Spleen (tissue), 11 donors: ENCODE data around the gene CRKL. TPM values are rescaled to one million over a fixed set of nuclear protein-coding genes. Genes with fewer than 3 reads are reported as not detected.
A peak's percentile ranks its signal among the peaks of the same experiment; 100 is the strongest.

Experiments used
- DNase-seq: peaks from one replicate; pipeline ENCODE4 v3.0.0-alpha.2; 2020
- H3K27ac ChIP-seq, 8 donors: fragments of 200-600 bp; sonication (generic) in 7 of 8; 1 replicate in 4 of 8; 2 replicates in 4 of 8; pipeline versions ENCODE4 v1.5.0 to v1.8.0; 2016 to 2021; ENCODE audit warnings: inconsistent platforms in 4 of 8, mild to moderate bottlenecking in 4 of 8, moderate library complexity in 1 of 8
- H3K27me3 ChIP-seq, 7 donors: fragments of 200-600 bp; sonication (generic) in 6 of 7; replicated peaks in 1 of 7; 1 replicate in 4 of 7; 2 replicates in 3 of 7; pipeline versions ENCODE4 v1.5.0 to v1.8.0; 2016 to 2021; ENCODE audit warnings: inconsistent platforms in 3 of 7, mild to moderate bottlenecking in 1 of 7
- H3K36me3 ChIP-seq, 6 donors: fragments of 200-600 bp; sonication (generic) in 5 of 6; 1 replicate in 4 of 6; 2 replicates in 2 of 6; pipeline versions ENCODE4 v1.5.0 to v1.8.0; 2016 to 2021; ENCODE audit warnings: inconsistent platforms in 2 of 6
- H3K4me1 ChIP-seq, 6 donors: fragments of 200-600 bp; sonication (generic) in 5 of 6; 1 replicate in 3 of 6; 2 replicates in 3 of 6; pipeline versions ENCODE4 v1.5.0 to v1.8.0; 2016 to 2021; ENCODE audit warnings: inconsistent platforms in 3 of 6
- H3K4me3 ChIP-seq, 8 donors: fragments of 200-600 bp; sonication (generic) in 7 of 8; 1 replicate in 4 of 8; 2 replicates in 4 of 8; pipeline versions ENCODE4 v1.5.0 to v1.8.0; 2016 to 2021; ENCODE audit warnings: inconsistent platforms in 4 of 8, mild to moderate bottlenecking in 4 of 8, moderate library complexity in 2 of 8
- H3K9me3 ChIP-seq, 8 donors: fragments of 200-600 bp; sonication (generic) in 7 of 8; 1 replicate in 4 of 8; 2 replicates in 4 of 8; pipeline versions ENCODE4 v1.5.0 to v1.8.0; 2016 to 2021; ENCODE audit warnings: inconsistent platforms in 4 of 8
- POLR2A ChIP-seq, 3 donors: fragments of 450-650 bp; IDR thresholded peaks; one replicate each; pipeline ENCODE4 v1.5.1; 2017; ENCODE audit warnings: antibody characterized with exemption in 3 of 3, mild to moderate bottlenecking in 1 of 3
- POLR2AphosphoS5 ChIP-seq, 3 donors: sonication (generic); formaldehyde crosslinking; IDR thresholded peaks; one replicate each; pipeline ENCODE4 v1.5.1; 2017; ENCODE audit warnings: antibody characterized with exemption in 3 of 3
- WGBS, 5 donors: extraction: QIAGEN DNeasy Blood & Tissue Kit in 3 of 5; methylation state at CpG; one replicate each; pipeline versions ENCODE4 v1.1.5 to v1.1.7; 2013 to 2018; 5-methylcytosine and 5-hydroxymethylcytosine counted together
- intact Hi-C: fragments of 100-400 bp; cut with DNase I; formaldehyde crosslinking; loops from one replicate; pipeline ENCODE4 v1.15.0; 2023; ENCODE audit warnings: low total_unique reads
- polyA plus RNA-seq, 3 donors: library from polyadenylated mRNA; stranded (reverse); fragments of 200-250 nt; gene quantifications; one replicate each; pipeline ENCODE4 v1.2.1, GENCODE V29; 2013
- total RNA-seq, 7 donors: library from RNA; depleted of rRNA in 3 of 7; stranded (reverse); fragments of >200 nt in 3 of 7; fragmentation: NEBNext Ultra II Directional in 4 of 7; extraction: Animal tissue kit (Norgen Biotek cat#: 25700) in 4 of 7; gene quantifications; one replicate each; pipeline versions ENCODE4 v1.1.0 to v1.2.1, GENCODE V29; 2016 to 2021
- TF ChIP-seq, protein P1 (sequence below), 11 experiments: fragments of 200-600 bp in 7 of 11; fragments of 450-650 bp in 4 of 11; sonication (generic) in 4 of 11; IDR thresholded peaks in 8 of 11; conservative IDR thresholded peaks in 3 of 11; 1 replicate in 7 of 11; 2 replicates in 4 of 11; pipeline versions ENCODE4 v1.4.0 to v1.8.0; 2016 to 2021; ENCODE audit warnings: antibody characterized with exemption in 11 of 11, inconsistent platforms in 4 of 11, mild to moderate bottlenecking in 1 of 11
- donor health status: healthy with polysubstance abuse.
- donor health status: DM: no; HTN: no; CAD: no; lungs with moderate emphysema.
- donor health status: DM: no; HTN: no; CAD: no.
- donor health status: Bipolar disorder and iron deficiency.
- donor health status: healthy.
- donor health status: DM: no; HTN: no; CAD: no.
- donor health status: DM: yes; HTN: yes; CAD: no.

The CRKL gene
- total and polyA plus RNA-seq, 10 donors: 11.5 to 65.3 (median 57.4) TPM

DNA sequence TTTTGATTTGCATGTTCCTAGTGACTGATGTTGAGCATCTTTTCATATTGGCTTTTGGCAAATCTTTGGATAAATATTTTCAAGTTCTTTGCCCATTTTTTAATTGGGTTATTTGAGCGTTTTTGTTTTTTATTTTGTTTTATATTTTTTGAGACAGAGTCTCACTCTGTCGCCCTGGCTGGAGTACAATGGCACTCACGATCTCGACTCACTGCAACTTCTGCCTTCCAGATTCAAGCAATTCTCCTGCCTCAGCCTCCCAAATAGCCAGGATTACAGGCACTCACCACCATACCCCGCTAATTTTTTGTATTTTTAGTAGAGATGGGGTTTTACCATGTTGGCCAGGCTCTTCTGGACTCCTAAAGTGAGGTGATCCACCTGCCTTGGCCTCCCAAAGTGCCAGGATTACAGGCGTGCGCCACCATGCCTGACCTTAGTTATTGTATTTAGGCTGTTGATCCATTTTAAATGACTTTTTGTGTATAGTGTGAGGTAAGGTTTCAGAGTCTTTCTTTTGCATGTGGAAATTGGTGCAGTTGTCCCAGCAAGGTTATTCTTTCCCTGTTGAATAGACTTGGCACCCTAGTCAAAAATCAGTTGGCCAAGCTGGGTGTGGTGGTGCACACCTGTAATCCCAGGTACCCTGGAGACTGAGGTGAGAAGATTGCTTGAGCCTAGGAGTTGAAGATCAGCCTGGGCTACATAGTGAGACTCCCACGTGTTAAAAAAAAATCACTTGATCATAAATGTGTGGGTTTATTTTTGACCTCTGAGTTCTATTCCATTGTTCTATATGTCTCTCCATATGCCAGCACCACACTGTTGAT, 26.1 kb downstream of the CRKL start:
- TF ChIP-seq POLR2A (IDR thresholded peaks at IDR 0.05): no peak
- TF ChIP-seq, protein P1, sequence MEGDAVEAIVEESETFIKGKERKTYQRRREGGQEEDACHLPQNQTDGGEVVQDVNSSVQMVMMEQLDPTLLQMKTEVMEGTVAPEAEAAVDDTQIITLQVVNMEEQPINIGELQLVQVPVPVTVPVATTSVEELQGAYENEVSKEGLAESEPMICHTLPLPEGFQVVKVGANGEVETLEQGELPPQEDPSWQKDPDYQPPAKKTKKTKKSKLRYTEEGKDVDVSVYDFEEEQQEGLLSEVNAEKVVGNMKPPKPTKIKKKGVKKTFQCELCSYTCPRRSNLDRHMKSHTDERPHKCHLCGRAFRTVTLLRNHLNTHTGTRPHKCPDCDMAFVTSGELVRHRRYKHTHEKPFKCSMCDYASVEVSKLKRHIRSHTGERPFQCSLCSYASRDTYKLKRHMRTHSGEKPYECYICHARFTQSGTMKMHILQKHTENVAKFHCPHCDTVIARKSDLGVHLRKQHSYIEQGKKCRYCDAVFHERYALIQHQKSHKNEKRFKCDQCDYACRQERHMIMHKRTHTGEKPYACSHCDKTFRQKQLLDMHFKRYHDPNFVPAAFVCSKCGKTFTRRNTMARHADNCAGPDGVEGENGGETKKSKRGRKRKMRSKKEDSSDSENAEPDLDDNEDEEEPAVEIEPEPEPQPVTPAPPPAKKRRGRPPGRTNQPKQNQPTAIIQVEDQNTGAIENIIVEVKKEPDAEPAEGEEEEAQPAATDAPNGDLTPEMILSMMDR (IDR thresholded peaks at IDR 0.05 in 8 of 11, conservative IDR thresholded peaks at IDR 0.05 in 3 of 11): no peak
- no peak for TF ChIP-seq POLR2AphosphoS5 (IDR thresholded peaks at IDR 0.05)
- intact Hi-C loops: no loop called here
- DNase-seq: no peak
- WGBS, 5 donors: 91 to 95% (median 92%) methylated on average over 8 of the region's 8 CpGs
- H3K4me3 ChIP-seq: no peak overlapping the region
- H3K27ac ChIP-seq: no peak overlapping the region
- peaks cover 13 to 91% (median 64%) of the 10 kb centered on the region in 6 donors for H3K4me1 ChIP-seq
- no peaks in the 10 kb centered on the region for H3K27me3 ChIP-seq
- H3K9me3 ChIP-seq: no peaks in the 10 kb centered on the region
- peaks cover 0 to 56% (median 0%) of the 10 kb centered on the region in 6 donors for H3K36me3 ChIP-seq

DNA sequence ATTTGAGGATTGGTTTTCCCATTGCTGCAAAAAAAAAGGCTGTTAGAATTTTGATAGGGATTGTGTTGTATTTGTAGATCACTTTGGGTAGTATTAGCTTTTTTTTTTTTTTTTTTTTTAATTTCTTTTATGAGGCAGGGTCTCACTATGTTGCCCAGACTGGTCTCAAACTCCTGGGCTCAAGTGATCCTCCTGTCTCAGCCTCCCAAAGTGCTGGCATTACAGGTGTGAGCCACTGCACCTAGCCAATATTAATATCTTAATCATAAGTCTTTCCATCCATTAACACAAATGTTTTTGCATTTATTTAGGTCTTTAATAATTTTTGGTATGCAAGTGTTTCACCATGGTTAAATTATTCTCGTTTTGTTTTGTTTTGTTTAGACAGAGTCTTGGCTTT, 26.8 kb downstream of the CRKL start:
- Histone ChIP-seq H3K9me3 (no peaks in the 10 kb centered on the region), H3K4me1 (peaks cover 13 to 91% (median 58%) of the 10 kb centered on the region in 6 donors), H3K27me3 (no peaks in the 10 kb centered on the region), H3K4me3 (no peak overlapping the region), H3K27ac (no peak overlapping the region), H3K36me3 (peaks cover 0 to 54% (median under 1%) of the 10 kb centered on the region in 6 donors)
- no peak for TF ChIP-seq POLR2AphosphoS5 (IDR thresholded peaks at IDR 0.05)
- TF ChIP-seq POLR2A (IDR thresholded peaks at IDR 0.05): no peak
- TF ChIP-seq, protein P1 (IDR thresholded peaks at IDR 0.05 in 8 of 11, conservative IDR thresholded peaks at IDR 0.05 in 3 of 11): no peak
- intact Hi-C loops: no loop called here
- DNase-seq: no peak
- 54 to 69% (median 66%) methylated on average over 1 of the region's 1 CpG for WGBS, 5 donors

DNA sequence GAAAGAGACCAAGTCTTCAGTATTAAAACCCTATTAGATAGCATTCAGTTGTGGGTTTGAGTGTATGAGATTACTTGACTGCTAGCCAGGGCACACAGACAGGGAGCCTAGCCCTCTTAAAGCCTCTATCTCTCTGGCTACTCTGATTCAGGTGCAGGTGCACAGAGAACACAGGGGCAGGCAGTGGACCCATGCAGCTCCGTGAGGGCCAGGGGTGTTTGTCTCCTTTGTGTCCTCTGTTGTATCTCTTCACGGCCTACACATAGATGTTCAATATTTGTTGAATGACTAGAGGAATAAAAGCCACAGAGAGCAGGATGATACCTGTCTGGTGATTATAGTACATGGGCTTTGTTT, 28.3 kb downstream of the CRKL start:
- Histone ChIP-seq H3K27me3 (no peaks in the 10 kb centered on the region), H3K4me3 (no peak overlapping the region), H3K4me1 (peaks cover 4 to 87% (median 46%) of the 10 kb centered on the region in 6 donors), H3K36me3 (peaks cover 0 to 58% (median 14%) of the 10 kb centered on the region in 6 donors), H3K9me3 (no peaks in the 10 kb centered on the region), H3K27ac (peak overlapping the region in 1 of 8 donors; percentile 27)
- 85 to 100% (median 96%) methylated on average over 2 of the region's 2 CpGs for WGBS, 5 donors
- no peak for TF ChIP-seq POLR2AphosphoS5 (IDR thresholded peaks at IDR 0.05)
- TF ChIP-seq POLR2A (IDR thresholded peaks at IDR 0.05): no peak
- TF ChIP-seq, protein P1 (IDR thresholded peaks at IDR 0.05 in 8 of 11, conservative IDR thresholded peaks at IDR 0.05 in 3 of 11): no peak
- DNase-seq: peak; percentile 8
- intact Hi-C loops: no loop called here
